Panc1 (cell line): ENCODE results near the gene SPC25.

Experiments used
- CTCF ChIP-seq: fragments of 450-650 bp; IDR thresholded peaks from 2 replicates; pipeline ENCODE4 v1.5.1; 2017; ENCODE audit warnings: mild to moderate bottlenecking
- REST ChIP-seq, 2 experiments: IDR thresholded peaks; 2 replicates each; pipeline ENCODE4 v1.6.1; 2011 to 2012; ENCODE audit warnings: low read depth in 2 of 2, control low read depth in 1 of 2, low read length in 1 of 2, mild to moderate bottlenecking in 1 of 2, moderate library complexity in 1 of 2; ENCODE audit not compliant: insufficient read depth in 1 of 2

GRCh38 chr2:168854651-168855050 lies 35.6 kb downstream of the SPC25 start:
- TF ChIP-seq CTCF: no peak
- no peak for TF ChIP-seq REST (IDR thresholded peaks at IDR 0.05; ENCODE audit: insufficient read depth in 1 of 2, low read depth in 2 of 2, low read length in 1 of 2)
